ENCODE data around the gene RBM8A.
A peak's percentile ranks its signal among the peaks of the same experiment; 100 is the strongest.

The RBM8A gene

DNA sequence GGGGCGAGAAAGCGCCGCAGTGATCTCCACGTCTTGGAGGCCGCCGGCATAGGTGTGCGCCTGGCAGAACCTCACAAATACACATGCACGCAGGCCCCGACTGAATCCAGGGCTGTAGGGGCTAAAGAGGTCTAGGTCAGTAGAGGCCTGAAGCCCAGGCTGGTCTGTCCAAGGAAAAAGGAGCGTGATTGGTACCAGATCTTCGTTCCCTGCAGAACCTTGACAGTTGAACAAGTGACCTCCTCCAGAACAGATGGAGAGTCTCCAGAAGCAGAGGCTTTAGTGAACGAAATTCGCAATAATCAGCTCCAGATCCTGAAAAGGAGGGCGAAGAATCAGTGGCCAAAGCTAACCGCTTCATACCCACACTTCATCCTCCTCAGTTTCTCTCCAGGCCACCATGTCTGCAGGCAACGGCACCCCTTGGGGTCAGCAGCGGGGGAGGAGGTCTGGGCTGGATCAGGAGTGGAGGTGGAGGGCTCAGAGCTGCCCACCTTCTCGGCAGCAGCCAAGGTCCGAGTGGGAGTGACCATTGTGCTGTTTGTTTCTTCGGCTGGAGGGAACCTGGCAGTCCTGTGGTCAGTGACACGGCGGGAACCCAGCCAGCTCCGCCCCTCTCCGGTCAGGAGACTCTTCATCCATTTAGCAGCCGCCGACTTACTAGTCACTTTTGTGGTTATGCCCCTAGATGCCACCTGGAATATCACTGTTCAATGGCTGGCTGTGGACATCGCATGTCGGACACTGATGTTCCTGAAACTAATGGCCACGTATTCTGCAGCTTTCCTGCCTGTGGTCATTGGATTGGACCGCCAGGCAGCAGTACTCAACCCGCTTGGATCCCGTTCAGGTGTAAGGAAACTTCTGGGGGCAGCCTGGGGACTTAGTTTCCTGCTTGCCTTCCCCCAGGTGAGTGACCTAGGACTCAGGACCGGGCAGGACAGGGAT is 8.0 kb downstream of the RBM8A start:
- H3K4me1 ChIP-seq (ENCODE audit: control extremely low read depth in 1 of 4, control insufficient read depth in 4 of 4, insufficient read depth in 4 of 4, low read length in 3 of 4) = peaks cover 2 to 28% (median 23%) of the 10 kb centered on the region in 4 experiments
- H3K9me3 ChIP-seq (ENCODE audit: control extremely low read depth in 1 of 5, control insufficient read depth in 4 of 5, insufficient read depth in 2 of 5, low read depth in 1 of 5, low read length in 4 of 5) = no peaks in the 10 kb centered on the region
- peak overlapping the region; percentile 75 to 99 (median 94) for H3K4me3 ChIP-seq (ENCODE audit: control insufficient read depth in 1 of 7, extremely low read depth in 1 of 7, insufficient read depth in 4 of 7, low read depth in 2 of 7, low read length in 6 of 7)
- peak overlapping the region; percentile 75 to 83 for H3K27ac ChIP-seq (ENCODE audit: insufficient read depth in 1 of 2, low read depth in 1 of 2, low read length in 2 of 2, poor library complexity in 1 of 2, severe bottlenecking in 2 of 2)
- H3K36me3 ChIP-seq (ENCODE audit: control insufficient read depth in 4 of 4, insufficient read depth in 4 of 4, low read length in 3 of 4) = peaks cover 6 to 31% (median 18%) of the 10 kb centered on the region in 4 experiments
- no peaks in the 10 kb centered on the region for H3K27me3 ChIP-seq (replicated peaks in 2 of 5; ENCODE audit: control insufficient read depth in 4 of 5, insufficient read depth in 5 of 5, low read length in 4 of 5)
- CTCF ChIA-PET = interaction anchor here (0.6 to 2.5 kb wide), 10 partner anchors 8 to 113 kb away, joined by 3 to 12 read pairs (median 3); partner anchors contain the start of genes HJV, NUDT17, RBM8A and TXNIP
- 5% methylated on average over 29 of the region's 33 CpGs for WGBS (ENCODE audit: insufficient coverage)
- peak in 2 of 3 donors; percentile 55 to 62 for DNase-seq
- POLR2A ChIA-PET = interaction anchor here (0.6 to 2.1 kb wide), 8 partner anchors 8 to 85 kb away, joined by 3 to 15 read pairs (median 5); partner anchors contain the start of genes ANKRD34A, LIX1L, NUDT17 and PIAS3

DNA sequence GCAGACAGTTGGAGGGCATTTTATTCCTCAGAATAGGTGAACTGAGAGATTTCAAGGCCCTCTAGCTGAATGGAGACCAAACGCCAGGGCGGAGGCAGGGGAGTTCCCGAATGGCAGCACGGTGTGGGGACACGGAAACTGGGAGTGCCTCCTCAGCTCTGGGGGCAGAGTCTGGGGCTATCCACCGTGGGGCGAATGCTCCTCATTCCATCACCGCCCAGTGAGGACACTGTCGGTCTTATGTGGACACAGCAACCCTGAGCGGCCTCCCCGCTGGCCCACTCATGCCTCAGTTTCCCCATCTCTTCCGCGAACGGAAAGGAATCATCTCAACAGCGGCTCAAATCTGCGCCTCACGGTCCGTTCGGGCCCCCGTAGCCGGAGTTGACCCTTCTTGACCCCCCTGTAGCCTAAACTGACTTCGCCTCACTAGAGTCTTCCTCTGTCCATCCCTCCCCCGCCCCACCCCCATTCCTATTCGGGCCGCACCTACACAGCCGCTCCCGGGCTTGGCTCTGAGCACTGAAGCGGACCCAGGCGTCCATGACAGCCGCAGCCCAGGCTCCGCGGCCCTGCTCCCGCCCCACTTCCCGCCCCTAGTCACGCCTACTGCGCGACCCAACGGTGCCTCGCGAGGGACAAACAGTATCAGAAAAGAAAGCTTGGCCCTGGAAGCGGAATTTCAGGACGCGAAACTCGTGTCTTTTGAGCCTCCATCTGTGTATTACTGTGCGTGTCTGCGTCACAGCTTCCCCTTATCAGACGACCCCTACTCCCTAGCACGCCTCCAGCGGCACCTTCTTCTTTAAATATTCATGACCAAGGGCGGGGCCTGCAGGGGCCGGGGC is 8.9 kb downstream of the RBM8A start, which contains the start of gene PEX11B:
Gene PEX11B, minus strand, starts transcription at position 574 of the 848 bp plus-strand sequence. Its CDS starts 29 bp downstream, at position 545.
- WGBS (ENCODE audit: insufficient coverage) = 0% methylated on average over 40 of the region's 51 CpGs
- CTCF ChIA-PET = interaction anchor here (1.0 to 2.5 kb wide), 8 partner anchors 9 to 114 kb away, joined by 3 to 12 read pairs (median 3); partner anchors contain the start of genes HJV, NUDT17, RBM8A and TXNIP
- peaks cover 6 to 33% (median 19%) of the 10 kb centered on the region in 4 experiments for H3K36me3 ChIP-seq (ENCODE audit: control insufficient read depth in 4 of 4, insufficient read depth in 4 of 4, low read length in 3 of 4)
- peaks cover 2 to 28% (median 23%) of the 10 kb centered on the region in 4 experiments for H3K4me1 ChIP-seq (ENCODE audit: control extremely low read depth in 1 of 4, control insufficient read depth in 4 of 4, insufficient read depth in 4 of 4, low read length in 3 of 4)
- peak; percentile 99 to 100 (median 100) for DNase-seq
- peak within 1 kb of the TSS; percentile 75 to 99 (median 94) for H3K4me3 ChIP-seq (ENCODE audit: control insufficient read depth in 1 of 7, extremely low read depth in 1 of 7, insufficient read depth in 4 of 7, low read depth in 2 of 7, low read length in 6 of 7)
- H3K27me3 ChIP-seq (replicated peaks in 2 of 5; ENCODE audit: control insufficient read depth in 4 of 5, insufficient read depth in 5 of 5, low read length in 4 of 5) = no peaks in the 10 kb centered on the region
- POLR2A ChIA-PET = interaction anchor here (1.1 to 2.1 kb wide), 8 partner anchors 9 to 73 kb away, joined by 3 to 15 read pairs (median 5); partner anchors contain the start of genes ANKRD34A, LIX1L, NUDT17 and PIAS3
- peak within 1 kb of the TSS; percentile 75 to 83 for H3K27ac ChIP-seq (ENCODE audit: insufficient read depth in 1 of 2, low read depth in 1 of 2, low read length in 2 of 2, poor library complexity in 1 of 2, severe bottlenecking in 2 of 2)
- H3K9me3 ChIP-seq (ENCODE audit: control extremely low read depth in 1 of 5, control insufficient read depth in 4 of 5, insufficient read depth in 2 of 5, low read depth in 1 of 5, low read length in 4 of 5) = no peaks in the 10 kb centered on the region

DNA sequence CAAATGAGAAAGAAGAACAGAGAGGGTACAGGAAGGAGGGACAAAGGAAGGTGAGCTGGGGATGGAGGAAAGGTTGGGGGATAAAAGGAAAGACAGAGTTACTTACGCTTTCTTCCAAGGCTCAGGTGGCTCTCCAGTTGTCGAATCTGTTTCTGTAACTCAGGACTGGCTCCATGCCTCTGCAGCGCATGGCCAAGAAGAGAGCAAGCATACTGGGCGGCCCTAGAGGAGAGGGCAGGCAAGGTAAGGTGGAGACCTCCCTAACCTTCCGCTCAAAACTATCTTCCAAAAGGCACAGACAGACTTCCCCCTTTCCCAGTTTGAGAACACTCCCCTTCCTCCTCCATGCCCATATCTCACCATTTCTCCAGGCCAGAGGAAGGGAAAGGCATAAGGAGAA is 9.7 kb downstream of the RBM8A start:
- POLR2A ChIA-PET = interaction anchor here (1.2 to 2.1 kb wide), 4 partner anchors 10 to 62 kb away, joined by 3 to 15 read pairs (median 5); partner anchors contain the start of genes ANKRD34A, POLR3GL and RBM8A

DNA sequence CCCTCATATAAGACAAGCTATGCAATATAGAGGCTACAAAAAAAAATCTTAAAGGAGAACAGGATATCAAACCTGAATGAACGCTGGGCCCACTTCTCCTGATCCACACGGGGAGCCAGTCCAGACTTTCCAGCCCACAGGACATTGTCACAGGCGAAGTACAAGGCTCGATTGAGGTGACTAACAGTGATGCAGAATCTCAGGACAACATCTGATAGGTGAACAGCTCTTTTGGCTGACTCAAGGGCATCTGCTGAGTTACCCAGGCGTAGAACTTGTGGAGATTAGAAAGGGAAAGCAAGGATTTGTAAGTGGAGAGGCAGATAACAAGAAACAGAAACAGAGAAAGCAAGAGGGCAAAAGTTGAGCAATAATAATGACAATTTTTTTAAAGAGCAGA is 10.5 kb downstream of the RBM8A start:
- ChIA-PET CTCF (interaction anchor here (1.0 to 2.9 kb wide), 4 partner anchors 10 to 91 kb away, joined by 3 to 10 read pairs (median 4); partner anchors contain the start of genes PIAS3 and RBM8A), POLR2A (no interaction called here)
- WGBS (ENCODE audit: insufficient coverage) = 96% methylated on average over 5 of the region's 5 CpGs
- no peaks in the 10 kb centered on the region for H3K27me3 ChIP-seq (replicated peaks in 2 of 5; ENCODE audit: control insufficient read depth in 4 of 5, insufficient read depth in 5 of 5, low read length in 4 of 5)
- no peaks in the 10 kb centered on the region for H3K9me3 ChIP-seq (ENCODE audit: control extremely low read depth in 1 of 5, control insufficient read depth in 4 of 5, insufficient read depth in 2 of 5, low read depth in 1 of 5, low read length in 4 of 5)
- H3K36me3 ChIP-seq (ENCODE audit: control insufficient read depth in 4 of 4, insufficient read depth in 4 of 4, low read length in 3 of 4) = peaks cover 7 to 38% (median 25%) of the 10 kb centered on the region in 4 experiments
- peaks cover 2 to 28% (median 23%) of the 10 kb centered on the region in 4 experiments for H3K4me1 ChIP-seq (ENCODE audit: control extremely low read depth in 1 of 4, control insufficient read depth in 4 of 4, insufficient read depth in 4 of 4, low read length in 3 of 4)
- H3K4me3 ChIP-seq (ENCODE audit: control insufficient read depth in 1 of 7, extremely low read depth in 1 of 7, insufficient read depth in 4 of 7, low read depth in 2 of 7, low read length in 6 of 7) = no peak overlapping the region
- DNase-seq = no peak
- H3K27ac ChIP-seq (ENCODE audit: insufficient read depth in 1 of 2, low read depth in 1 of 2, low read length in 2 of 2, poor library complexity in 1 of 2, severe bottlenecking in 2 of 2) = no peak overlapping the region

More for the DNA sequence above, 9.7 kb downstream of the RBM8A start:
- no peak for DNase-seq
- 92% methylated on average over 2 of the region's 5 CpGs for WGBS (ENCODE audit: insufficient coverage)
- Histone ChIP-seq H3K27ac (ENCODE audit: insufficient read depth in 1 of 2, low read depth in 1 of 2, low read length in 2 of 2, poor library complexity in 1 of 2, severe bottlenecking in 2 of 2) (peak overlapping the region; percentile 75 to 83), H3K9me3 (ENCODE audit: control extremely low read depth in 1 of 5, control insufficient read depth in 4 of 5, insufficient read depth in 2 of 5, low read depth in 1 of 5, low read length in 4 of 5) (no peaks in the 10 kb centered on the region), H3K4me1 (ENCODE audit: control extremely low read depth in 1 of 4, control insufficient read depth in 4 of 4, insufficient read depth in 4 of 4, low read length in 3 of 4) (peaks cover 2 to 28% (median 23%) of the 10 kb centered on the region in 4 experiments), H3K4me3 (ENCODE audit: control insufficient read depth in 1 of 7, extremely low read depth in 1 of 7, insufficient read depth in 4 of 7, low read depth in 2 of 7, low read length in 6 of 7) (peak overlapping the region in 6 of 7 experiments; percentile 89 to 99 (median 96)), H3K27me3 (replicated peaks in 2 of 5; ENCODE audit: control insufficient read depth in 4 of 5, insufficient read depth in 5 of 5, low read length in 4 of 5) (no peaks in the 10 kb centered on the region), H3K36me3 (ENCODE audit: control insufficient read depth in 4 of 4, insufficient read depth in 4 of 4, low read length in 3 of 4) (peaks cover 6 to 34% (median 19%) of the 10 kb centered on the region in 4 experiments)
- CTCF ChIA-PET = interaction anchor here (1.0 to 2.9 kb wide), 3 partner anchors 10 to 73 kb away, joined by 4 to 12 read pairs (median 10); partner anchors contain the start of genes NUDT17 and RBM8A

DNA sequence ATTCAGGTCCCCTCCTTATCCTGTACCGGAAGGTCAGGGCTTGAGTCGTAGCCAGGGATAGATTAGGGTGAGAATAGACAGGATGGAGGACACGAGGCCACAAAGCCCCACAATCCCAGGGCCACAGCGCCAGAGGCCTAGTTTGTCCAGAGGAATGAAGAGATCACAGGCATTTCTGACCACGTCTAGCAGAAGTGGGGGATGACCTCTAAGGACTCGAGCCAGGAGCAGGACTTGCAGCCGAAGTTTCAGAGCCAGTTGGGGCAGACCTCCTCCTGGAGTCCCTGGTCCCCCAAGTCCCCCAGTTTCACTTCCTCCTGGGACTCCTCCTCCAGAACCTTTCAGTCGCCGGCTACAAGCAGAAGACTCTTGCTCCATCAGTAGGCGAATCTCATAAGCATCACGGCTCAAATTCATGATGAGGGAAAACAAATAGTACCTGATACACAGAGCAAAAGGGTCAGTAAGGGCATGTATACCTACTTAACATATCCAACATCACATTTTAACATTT is 15.1 kb downstream of the RBM8A start:
- Histone ChIP-seq H3K9me3 (ENCODE audit: control extremely low read depth in 1 of 5, control insufficient read depth in 4 of 5, insufficient read depth in 2 of 5, low read depth in 1 of 5, low read length in 4 of 5) (no peaks in the 10 kb centered on the region), H3K27ac (ENCODE audit: insufficient read depth in 1 of 2, low read depth in 1 of 2, low read length in 2 of 2, poor library complexity in 1 of 2, severe bottlenecking in 2 of 2) (no peak overlapping the region), H3K4me1 (ENCODE audit: control extremely low read depth in 1 of 4, control insufficient read depth in 4 of 4, insufficient read depth in 4 of 4, low read length in 3 of 4) (peaks cover 0 to 5% (median 1%) of the 10 kb centered on the region in 4 experiments), H3K27me3 (replicated peaks in 2 of 5; ENCODE audit: control insufficient read depth in 4 of 5, insufficient read depth in 5 of 5, low read length in 4 of 5) (no peaks in the 10 kb centered on the region), H3K36me3 (ENCODE audit: control insufficient read depth in 4 of 4, insufficient read depth in 4 of 4, low read length in 3 of 4) (peaks cover 9 to 50% (median 31%) of the 10 kb centered on the region in 4 experiments), H3K4me3 (ENCODE audit: control insufficient read depth in 1 of 7, extremely low read depth in 1 of 7, insufficient read depth in 4 of 7, low read depth in 2 of 7, low read length in 6 of 7) (no peak overlapping the region)
- no peak for DNase-seq
- 91% methylated on average over 11 of the region's 11 CpGs for WGBS (ENCODE audit: insufficient coverage)
- ChIA-PET CTCF (interaction anchor here (1.1 to 8.6 kb wide), 9 partner anchors 13 to 65 kb away, joined by 3 to 131 read pairs (median 13); partner anchors contain the start of genes NUDT17 and PIAS3), POLR2A (no interaction called here)

DNA sequence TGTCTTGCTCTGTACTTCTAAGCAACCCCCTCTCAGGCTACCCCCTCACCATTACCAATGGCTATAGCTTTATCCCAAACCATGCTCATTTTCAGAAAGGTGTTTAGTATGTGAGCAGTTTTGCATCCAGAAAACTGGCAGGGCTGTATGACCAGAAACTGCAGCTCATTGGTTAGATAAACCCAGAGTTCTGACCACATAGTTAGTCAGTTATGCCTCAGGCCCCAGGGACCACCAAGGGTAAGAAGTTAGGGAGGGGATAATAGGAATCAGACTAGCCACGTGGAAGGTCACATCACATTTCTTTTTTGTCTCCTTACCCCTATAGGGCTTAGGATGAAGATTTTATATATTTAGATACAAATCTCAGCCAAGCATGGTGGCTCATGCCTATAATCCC is 18.6 kb downstream of the RBM8A start:
- Histone ChIP-seq H3K4me3 (ENCODE audit: control insufficient read depth in 1 of 7, extremely low read depth in 1 of 7, insufficient read depth in 4 of 7, low read depth in 2 of 7, low read length in 6 of 7) (no peak overlapping the region), H3K9me3 (ENCODE audit: control extremely low read depth in 1 of 5, control insufficient read depth in 4 of 5, insufficient read depth in 2 of 5, low read depth in 1 of 5, low read length in 4 of 5) (no peaks in the 10 kb centered on the region), H3K4me1 (ENCODE audit: control extremely low read depth in 1 of 4, control insufficient read depth in 4 of 4, insufficient read depth in 4 of 4, low read length in 3 of 4) (peaks cover 0 to 2% (median 0%) of the 10 kb centered on the region in 4 experiments), H3K36me3 (ENCODE audit: control insufficient read depth in 4 of 4, insufficient read depth in 4 of 4, low read length in 3 of 4) (peaks cover 4 to 23% (median 16%) of the 10 kb centered on the region in 4 experiments), H3K27ac (ENCODE audit: insufficient read depth in 1 of 2, low read depth in 1 of 2, low read length in 2 of 2, poor library complexity in 1 of 2, severe bottlenecking in 2 of 2) (no peak overlapping the region), H3K27me3 (replicated peaks in 2 of 5; ENCODE audit: control insufficient read depth in 4 of 5, insufficient read depth in 5 of 5, low read length in 4 of 5) (no peaks in the 10 kb centered on the region)
- POLR2A ChIA-PET = interaction anchor here (0.6 kb wide), 1 partner anchor 62 kb away, joined by 3 read pairs; no protein-coding TSS in a partner anchor
- DNase-seq = no peak
- CTCF ChIA-PET = interaction anchor here (0.6 to 8.6 kb wide), 13 partner anchors 9 to 1176 kb away, joined by 3 to 131 read pairs (median 4); partner anchors contain the start of genes ANKRD34A, ANKRD35, NUDT17 and PIAS3
- no CpG with 5 or more reads among the region's 1 CpG for WGBS (ENCODE audit: insufficient coverage)

Measured in common myeloid progenitor, CD34-positive (primary cell).